Caco-2 (cell line): ENCODE results near the gene RAB5IF. TPM values are rescaled to one million over a fixed set of nuclear protein-coding genes. Genes with fewer than 3 reads are reported as not detected.
"Not testable (repeated sequence)": the region's sequence is repeated elsewhere in the genome, so short reads cannot be mapped to it uniquely, and the experiment has no call there.

ENCODE experiments used
- BruUV-seq: library from RNA; stranded (reverse); fragments of 400-500 nt; replicated peaks from 2 replicates; lab custom pipeline; 2021; lab: Mats Ljungman, UMichigan
- CTCF ChIA-PET: fragments of 300-600 bp; sonication (Branson Sonifier 250); formaldehyde crosslinking; loops from one replicate; lab custom pipeline; 2022; ENCODE audit warnings: antibody characterized with exemption; lab: Charles Lee
- POLR2A ChIA-PET: fragments of 300-600 bp; sonication (Branson Sonifier 250); formaldehyde crosslinking; loops from one replicate; lab custom pipeline; 2022; ENCODE audit warnings: antibody characterized with exemption; lab: Charles Lee
- DNase-seq, 2 experiments: peaks; one replicate each; pipeline versions ENCODE4 v3.0.0 to v3.0.0-alpha.2; 2020 to 2022
- H3K27me3 ChIP-seq: replicated peaks from 2 replicates; pipeline ENCODE4 v1.6.0; 2011; ENCODE audit warnings: low read length; ENCODE audit not compliant: control insufficient read depth, insufficient read depth
- H3K36me3 ChIP-seq: 2 replicates; pipeline ENCODE4 v1.5.1; 2011; ENCODE audit warnings: low read length; ENCODE audit not compliant: control insufficient read depth, insufficient read depth
- H3K4me1 ChIP-seq: fragments of 250-450 bp; sonication (Bioruptor Pico); 2 replicates; pipeline ENCODE4 v1.5.1; 2020; ENCODE audit warnings: mild to moderate bottlenecking
- H3K4me3 ChIP-seq: 2 replicates; pipeline ENCODE4 v1.5.1; 2011; ENCODE audit warnings: low read depth, mild to moderate bottlenecking, control low read depth, low read length
- H3K9me3 ChIP-seq: fragments of 250-450 bp; sonication (Bioruptor Pico); 2 replicates; pipeline ENCODE4 v1.5.1; 2020; ENCODE audit warnings: mild to moderate bottlenecking, moderate library complexity
- H3K27ac Mint-ChIP-seq: one replicate; pipeline ENCODE4 v1.8.0; 2022; ENCODE audit warnings: mixed read lengths; ENCODE audit not compliant: unreplicated experiment
- H3K27me3 Mint-ChIP-seq: one replicate; pipeline ENCODE4 v1.8.0; 2022; ENCODE audit warnings: mixed read lengths; ENCODE audit not compliant: insufficient read depth, unreplicated experiment
- H3K36me3 Mint-ChIP-seq: one replicate; pipeline ENCODE4 v1.8.0; 2022; ENCODE audit warnings: mild to moderate bottlenecking, mixed read lengths; ENCODE audit not compliant: insufficient read depth, unreplicated experiment
- H3K4me1 Mint-ChIP-seq: one replicate; pipeline ENCODE4 v1.8.0; 2022; ENCODE audit warnings: low read depth, mixed read lengths; ENCODE audit not compliant: unreplicated experiment
- H3K4me3 Mint-ChIP-seq: one replicate; pipeline ENCODE4 v1.8.0; 2022; ENCODE audit warnings: mild to moderate bottlenecking, moderate library complexity, mixed read lengths; ENCODE audit not compliant: unreplicated experiment
- H3K9me3 Mint-ChIP-seq: one replicate; pipeline ENCODE4 v1.8.0; 2022; ENCODE audit warnings: mixed read lengths; ENCODE audit not compliant: unreplicated experiment
- CTCF ChIP-seq, 2 experiments: fragments of 200-600 bp in 1 of 2; IDR thresholded peaks; 1 replicate in 1 of 2; 2 replicates in 1 of 2; pipeline versions ENCODE4 v1.5.1 to v1.8.0; 2011 to 2022; ENCODE audit warnings: antibody characterized with exemption in 1 of 2, control low read depth in 1 of 2, inconsistent platforms in 1 of 2, low read depth in 1 of 2, low read length in 1 of 2, mild to moderate bottlenecking in 1 of 2, moderate library complexity in 1 of 2; ENCODE audit not compliant: insufficient read depth in 1 of 2, severe bottlenecking in 1 of 2, unreplicated experiment in 1 of 2
- intact Hi-C: fragments of 100-400 bp; cut with micrococcal nuclease; formaldehyde crosslinking; loops from one replicate; pipeline ENCODE4 v1.10.0; 2022; ENCODE audit not compliant: unreplicated experiment
- total RNA-seq: library from RNA; stranded (reverse); gene quantifications from 2 replicates; pipeline ENCODE4 v1.2.3, GENCODE V29; 2022

The RAB5IF gene
- total RNA-seq, 1 experiment from 2014 or later = 279 TPM

- Histone ChIP-seq H3K27me3 (no peaks in the 10 kb centered on the region), H3K36me3 (no peaks in the 10 kb centered on the region), H3K4me1 (peaks cover 8% of the 10 kb centered on the region; the same call in 1 of the 2 replicates), H3K4me3 (no peak overlapping the region), H3K9me3 (peaks cover 10% of the 10 kb centered on the region)
- peaks cover 18% of the 10 kb centered on the region for H3K9me3 Mint-ChIP-seq
- no peak overlapping the region for H3K4me3 Mint-ChIP-seq
- peaks cover 7% of the 10 kb centered on the region for H3K4me1 Mint-ChIP-seq
- no peaks in the 10 kb centered on the region for H3K27me3 Mint-ChIP-seq
- H3K27ac Mint-ChIP-seq = no peak overlapping the region
- ChIA-PET POLR2A (no interaction called here), CTCF (no interaction called here)
- no peak for DNase-seq
- no TSS peak for BruUV-seq
- no peaks in the 10 kb centered on the region for H3K36me3 Mint-ChIP-seq
- no peak for TF ChIP-seq CTCF (IDR thresholded peaks at IDR 0.05; ENCODE audit: insufficient read depth in 1 of 2, low read depth in 1 of 2, low read length in 1 of 2, severe bottlenecking in 1 of 2, unreplicated experiment in 1 of 2)
- intact Hi-C loops = loop anchor here (1.0 kb wide), 1 partner anchor 10 kb away; the partner anchor contains the start of gene TGIF2
Measured at GRCh38 chr20:36563374-36563773, 42.2 kb upstream of the RAB5IF start.

- H3K36me3 Mint-ChIP-seq, H3K4me3 ChIP-seq, H3K4me3 Mint-ChIP-seq, H3K27ac Mint-ChIP-seq, H3K4me1 Mint-ChIP-seq, BruUV-seq, H3K27me3 Mint-ChIP-seq, H3K36me3 ChIP-seq, H3K4me1 ChIP-seq, CTCF ChIA-PET, POLR2A ChIA-PET, H3K9me3 ChIP-seq, H3K27me3 ChIP-seq, intact Hi-C loops, DNase-seq: not testable (repeated sequence)
- peaks cover 18% of the 10 kb centered on the region for H3K9me3 Mint-ChIP-seq
Measured at GRCh38 chr20:36564078-36564725, 41.4 kb upstream of the RAB5IF start.

- POLR2A ChIA-PET, H3K36me3 Mint-ChIP-seq, BruUV-seq, H3K4me3 ChIP-seq, CTCF ChIA-PET, H3K4me3 Mint-ChIP-seq, H3K4me1 ChIP-seq, intact Hi-C loops, H3K36me3 ChIP-seq, DNase-seq, H3K27me3 ChIP-seq, H3K27ac Mint-ChIP-seq, H3K9me3 ChIP-seq, H3K4me1 Mint-ChIP-seq, H3K27me3 Mint-ChIP-seq: not testable (repeated sequence)
- peaks cover 18% of the 10 kb centered on the region for H3K9me3 Mint-ChIP-seq
Measured at GRCh38 chr20:36564726-36565121, 40.9 kb upstream of the RAB5IF start.

- TF ChIP-seq CTCF (IDR thresholded peaks at IDR 0.05; ENCODE audit: insufficient read depth in 1 of 2, low read depth in 1 of 2, low read length in 1 of 2, severe bottlenecking in 1 of 2, unreplicated experiment in 1 of 2) = no peak
- BruUV-seq = no TSS peak
- H3K27me3 Mint-ChIP-seq = no peaks in the 10 kb centered on the region
- DNase-seq = no peak
- H3K36me3 Mint-ChIP-seq = no peaks in the 10 kb centered on the region
- H3K9me3 Mint-ChIP-seq = peaks cover 18% of the 10 kb centered on the region
- H3K4me1 Mint-ChIP-seq = peaks cover 7% of the 10 kb centered on the region
- H3K36me3 ChIP-seq = no peaks in the 10 kb centered on the region
- H3K4me3 Mint-ChIP-seq = no peak overlapping the region
- no peak overlapping the region for H3K4me3 ChIP-seq
- peaks cover 8% of the 10 kb centered on the region; the same call in 1 of the 2 replicates for H3K4me1 ChIP-seq
- peaks cover 10% of the 10 kb centered on the region for H3K9me3 ChIP-seq
- ChIA-PET POLR2A (interaction anchor here (0.6 kb wide), 1 partner anchor 17 kb away, joined by 3 read pairs; no protein-coding TSS in a partner anchor), CTCF (no interaction called here)
- no peak overlapping the region for H3K27ac Mint-ChIP-seq
- no peaks in the 10 kb centered on the region for H3K27me3 ChIP-seq
- intact Hi-C loops = no loop called here
Measured at GRCh38 chr20:36565520-36565919, 40.1 kb upstream of the RAB5IF start.
